HG02943 (cell line): ENCODE results near the gene INSM1.
A peak's percentile ranks its signal among the peaks of the same experiment; 100 is the strongest.
"Not testable (repeated sequence)": the region's sequence is repeated elsewhere in the genome, so short reads cannot be mapped to it uniquely, and the experiment has no call there.

Source experiments
- ATAC-seq: cut with Tn5 transposase; IDR thresholded peaks from one replicate; pipeline ENCODE4 v1.9.1; 2021; ENCODE audit warnings: mild to moderate bottlenecking, low read depth, moderate library complexity; ENCODE audit not compliant: unreplicated experiment

The INSM1 gene, protein sequence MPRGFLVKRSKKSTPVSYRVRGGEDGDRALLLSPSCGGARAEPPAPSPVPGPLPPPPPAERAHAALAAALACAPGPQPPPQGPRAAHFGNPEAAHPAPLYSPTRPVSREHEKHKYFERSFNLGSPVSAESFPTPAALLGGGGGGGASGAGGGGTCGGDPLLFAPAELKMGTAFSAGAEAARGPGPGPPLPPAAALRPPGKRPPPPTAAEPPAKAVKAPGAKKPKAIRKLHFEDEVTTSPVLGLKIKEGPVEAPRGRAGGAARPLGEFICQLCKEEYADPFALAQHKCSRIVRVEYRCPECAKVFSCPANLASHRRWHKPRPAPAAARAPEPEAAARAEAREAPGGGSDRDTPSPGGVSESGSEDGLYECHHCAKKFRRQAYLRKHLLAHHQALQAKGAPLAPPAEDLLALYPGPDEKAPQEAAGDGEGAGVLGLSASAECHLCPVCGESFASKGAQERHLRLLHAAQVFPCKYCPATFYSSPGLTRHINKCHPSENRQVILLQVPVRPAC

DNA sequence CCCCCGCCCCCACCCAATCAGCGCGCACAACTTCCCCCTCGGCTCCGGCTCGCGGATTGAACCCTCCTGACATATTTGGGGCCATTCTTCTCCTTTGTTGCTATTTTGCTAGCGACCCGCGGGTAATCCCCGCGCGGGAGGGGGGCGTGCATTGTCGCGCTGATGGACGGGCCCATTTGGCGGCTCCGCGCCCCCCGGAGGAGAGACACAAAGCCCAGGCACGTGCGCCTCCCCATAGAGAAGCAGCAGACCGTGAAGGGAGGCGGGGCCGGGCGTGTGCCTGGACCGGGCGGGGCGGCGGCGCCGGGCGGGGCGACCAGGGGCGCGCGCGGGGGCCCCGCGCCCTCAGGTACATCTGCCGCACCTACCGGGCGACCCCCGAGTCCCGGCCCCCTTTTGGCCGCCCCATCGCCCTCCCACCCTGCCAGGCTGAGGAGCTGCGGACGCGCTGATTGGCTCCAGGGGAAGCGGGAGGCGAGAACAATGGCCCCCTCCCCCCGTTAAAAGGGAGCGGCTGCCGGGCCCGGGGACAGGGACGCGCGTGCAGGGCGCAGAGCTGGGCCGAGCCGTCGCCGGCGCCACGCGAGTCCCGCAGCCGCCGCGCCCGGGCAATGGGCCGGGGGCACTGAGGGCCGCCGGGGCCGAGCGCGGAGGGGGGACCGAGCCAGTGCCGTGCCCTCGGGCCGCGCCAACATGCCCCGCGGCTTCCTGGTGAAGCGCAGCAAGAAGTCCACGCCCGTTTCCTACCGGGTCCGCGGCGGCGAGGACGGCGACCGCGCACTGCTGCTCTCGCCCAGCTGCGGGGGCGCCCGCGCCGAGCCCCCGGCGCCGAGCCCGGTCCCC is at the start of gene INSM1:
Gene INSM1 (plus strand): TSS at position 530 of the 843 bp plus-strand sequence. CDS start 164 bp downstream, at position 694.
- no peak for ATAC-seq

DNA sequence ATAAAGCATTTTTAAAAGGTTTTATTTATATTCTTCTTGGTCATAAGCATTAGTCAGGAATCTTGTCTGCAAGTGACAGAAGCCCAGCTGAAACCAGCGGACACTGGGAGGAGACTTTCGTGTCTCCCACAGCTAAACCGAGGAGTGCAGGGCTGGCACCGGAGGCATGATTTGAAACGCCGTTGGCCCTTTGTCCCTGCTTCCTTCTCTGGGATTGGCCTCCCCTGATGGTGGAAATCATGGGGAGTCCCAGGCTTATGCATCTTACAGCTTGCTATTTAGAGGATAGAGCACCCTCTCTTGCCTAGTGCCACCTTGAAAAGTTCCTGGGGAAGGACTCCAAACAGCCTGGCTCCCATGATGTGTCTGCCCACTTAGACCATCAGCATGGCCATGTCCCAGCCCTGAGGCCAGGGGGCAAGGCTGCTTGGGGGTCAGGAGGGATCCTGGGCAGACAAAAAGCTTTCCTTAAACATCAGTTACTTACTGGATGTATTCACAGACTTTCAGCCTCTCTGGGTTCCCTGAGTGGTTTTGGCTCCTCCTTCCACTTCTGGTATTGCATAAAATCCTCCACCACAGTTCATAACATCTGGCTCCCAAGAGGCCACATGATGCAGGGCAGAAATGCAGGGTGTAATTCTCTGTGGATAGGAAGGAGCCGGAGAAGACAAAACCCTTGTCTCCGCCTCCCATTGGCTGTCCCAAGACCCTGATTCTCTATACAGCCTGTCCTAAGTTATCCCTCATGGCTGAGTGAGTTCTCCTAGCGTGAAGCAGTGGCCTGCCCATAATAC is 49.3 kb upstream of the INSM1 start:
- ATAC-seq = no peak

DNA sequence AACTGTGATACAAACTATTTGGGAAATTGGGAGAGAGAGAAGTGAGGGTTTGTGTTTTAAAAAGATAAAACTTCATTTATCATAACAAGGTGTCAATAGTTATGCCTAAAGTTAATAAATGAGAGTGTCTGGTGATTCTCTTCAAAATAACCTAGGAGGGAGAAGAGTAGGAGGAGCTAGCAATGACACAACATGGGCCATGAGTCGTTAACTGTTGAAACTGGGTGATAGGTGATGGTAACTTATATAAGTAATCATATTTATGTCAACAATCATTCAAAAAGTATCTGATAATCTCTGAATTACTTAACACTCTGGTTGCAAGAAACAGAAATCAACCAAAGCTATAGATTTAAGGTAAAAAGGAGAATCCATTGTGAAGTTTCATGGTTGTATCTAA is 46.8 kb upstream of the INSM1 start:
- no peak for ATAC-seq

DNA sequence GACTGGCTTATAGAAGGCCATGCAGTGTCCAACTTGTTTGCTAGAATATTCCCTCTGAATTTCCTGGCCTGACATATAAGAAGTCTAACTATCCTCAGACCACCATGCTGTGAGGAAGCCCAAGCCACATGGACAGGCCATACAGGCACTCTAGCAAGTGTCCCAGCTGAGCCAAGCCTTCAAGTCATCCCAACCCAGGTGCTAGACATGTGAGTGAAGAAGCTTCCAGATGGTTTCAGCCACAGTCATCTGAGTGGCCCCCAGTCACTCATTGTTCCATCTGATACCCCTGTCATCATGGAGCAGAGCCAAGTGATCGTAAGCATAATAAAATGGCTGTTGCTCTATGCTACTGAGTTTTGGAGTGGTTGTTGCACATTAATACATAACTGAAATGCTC is 46.0 kb upstream of the INSM1 start:
- no peak for ATAC-seq

DNA sequence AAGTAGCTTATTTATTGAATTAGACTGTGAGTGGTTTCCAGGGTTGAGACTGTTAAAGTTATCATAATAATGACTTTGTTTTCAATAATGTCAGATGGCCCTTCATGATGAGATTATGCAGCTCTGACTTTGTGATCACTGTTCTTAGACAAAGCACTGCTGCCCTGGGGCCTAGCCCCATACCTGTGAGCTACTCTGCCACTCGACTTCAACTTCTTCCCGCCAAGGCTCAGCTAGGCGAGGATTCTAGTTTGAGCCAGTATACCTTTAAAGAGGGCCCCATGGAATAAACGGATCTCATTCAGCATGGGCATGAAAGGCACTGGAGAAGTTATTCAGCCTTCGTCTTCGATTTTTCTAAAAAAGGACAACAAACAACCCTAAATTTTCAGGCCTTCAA is 45.0 kb upstream of the INSM1 start:
- no peak for ATAC-seq

DNA sequence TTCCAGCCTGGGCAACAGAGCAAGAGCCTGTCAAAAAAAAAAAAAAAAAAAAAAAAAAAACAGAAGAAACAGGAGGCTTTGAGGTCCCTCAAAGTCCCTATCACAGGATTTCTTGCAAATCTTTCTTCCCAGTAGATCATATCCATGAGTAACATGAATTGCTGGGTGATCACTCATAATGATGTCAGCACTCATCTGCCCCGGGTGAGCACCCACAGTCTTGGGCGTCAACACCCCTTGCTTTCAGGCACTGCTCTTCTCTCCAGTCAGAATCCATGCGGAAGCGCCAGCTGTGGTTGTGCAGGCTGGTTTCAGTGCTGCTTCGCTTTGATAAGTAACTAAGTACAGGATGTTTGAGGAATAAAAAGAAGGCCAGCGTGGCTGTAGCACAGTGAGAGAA is 40.2 kb upstream of the INSM1 start:
- no peak for ATAC-seq

DNA sequence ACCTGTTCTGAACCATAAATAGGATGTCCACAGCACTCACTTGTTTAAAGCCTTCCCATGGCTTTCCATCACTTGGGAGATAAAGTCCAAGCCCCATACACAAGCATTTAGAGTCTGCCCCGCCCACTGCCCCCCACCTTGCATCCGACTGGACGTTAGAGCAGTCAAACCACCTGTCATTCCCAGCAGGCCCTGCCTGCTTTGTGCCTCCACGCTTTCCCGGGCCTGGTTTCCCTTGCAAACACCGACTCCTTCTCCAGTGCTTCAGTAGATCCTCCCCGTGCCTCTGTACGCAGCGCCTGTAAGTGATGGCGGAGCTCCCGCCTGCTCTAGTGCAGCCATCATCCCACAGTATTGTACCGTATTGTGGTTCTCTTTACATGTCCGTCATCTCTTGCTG is 38.3 kb upstream of the INSM1 start:
- no peak for ATAC-seq

DNA sequence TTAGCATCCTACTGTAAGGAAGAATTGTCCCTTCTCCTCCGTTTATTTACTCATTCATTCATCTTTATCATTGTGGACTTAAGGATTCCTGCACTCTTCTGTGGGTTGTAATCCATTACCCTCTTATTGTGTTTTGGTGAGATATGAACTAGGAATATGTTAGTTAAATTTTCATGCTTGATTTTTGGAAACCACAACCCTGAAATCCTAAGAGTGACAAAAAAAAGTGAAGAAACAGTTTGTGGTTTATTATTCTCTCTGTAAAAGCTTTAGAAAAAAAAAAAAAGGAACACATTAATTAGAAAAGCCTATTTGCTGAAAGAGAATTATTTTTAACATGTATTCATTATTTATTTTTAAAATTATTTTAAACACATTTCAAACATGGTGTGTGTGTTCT is 36.7 kb upstream of the INSM1 start:
- ATAC-seq = no peak

DNA sequence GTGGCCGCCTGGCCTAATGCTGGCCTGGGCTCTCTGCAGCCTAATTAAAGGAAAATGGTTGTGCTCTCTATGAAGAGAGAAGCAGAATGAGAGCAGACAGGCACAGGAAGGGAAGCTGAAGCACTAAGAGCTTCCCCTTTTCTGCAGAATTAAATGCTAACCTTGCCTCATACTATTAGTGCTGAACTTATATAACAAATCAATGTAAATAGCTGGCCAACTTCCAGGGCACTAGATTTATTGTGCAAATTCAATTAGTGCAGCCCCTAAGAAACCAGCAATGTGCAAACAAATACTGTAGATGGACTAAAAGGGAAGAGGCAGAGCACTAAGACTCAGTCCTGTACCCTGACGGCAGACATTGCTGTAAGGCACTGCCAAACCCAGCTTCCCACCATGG is 36.1 kb upstream of the INSM1 start:
- ATAC-seq = no peak

DNA sequence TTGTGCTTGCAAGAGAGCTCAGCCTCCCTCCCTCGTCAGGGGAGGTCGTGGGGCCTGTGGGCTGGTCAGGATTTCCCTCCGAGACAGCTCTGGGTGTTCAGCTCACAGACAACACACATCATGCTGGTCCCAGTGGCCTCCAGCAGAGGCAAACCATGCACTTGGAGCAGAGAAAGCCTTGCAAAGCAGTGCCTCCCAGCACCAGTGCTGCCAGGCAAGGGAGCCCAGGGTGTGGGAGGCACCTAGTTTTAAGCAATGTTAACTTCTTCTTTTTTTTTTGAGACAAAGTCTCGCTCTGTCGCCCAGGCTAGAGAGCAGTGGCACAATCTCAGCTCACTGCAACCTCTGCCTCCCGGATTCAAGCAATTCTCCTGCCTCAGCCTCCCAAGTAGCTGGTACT is 34.0 kb upstream of the INSM1 start:
- no peak for ATAC-seq

DNA sequence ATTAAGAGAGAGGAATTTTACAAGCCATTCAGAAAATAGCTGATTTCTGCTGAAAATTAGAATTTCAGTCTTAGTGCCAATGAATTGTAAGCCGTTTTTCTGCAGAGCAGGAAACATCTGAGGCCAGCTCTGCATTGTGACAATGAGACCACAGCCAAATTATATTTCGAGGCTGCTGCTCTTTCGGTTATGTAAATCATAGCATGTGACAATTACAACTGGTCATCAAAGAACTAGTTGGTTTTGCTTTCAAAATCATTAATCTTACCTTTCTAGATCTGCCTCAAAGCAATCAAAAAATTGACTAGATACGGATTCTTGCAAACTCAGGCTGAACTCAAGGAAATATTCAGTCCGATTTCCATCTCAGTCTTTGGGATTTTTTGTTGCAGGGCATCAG is 33.4 kb upstream of the INSM1 start:
- peak; percentile 90 for ATAC-seq

DNA sequence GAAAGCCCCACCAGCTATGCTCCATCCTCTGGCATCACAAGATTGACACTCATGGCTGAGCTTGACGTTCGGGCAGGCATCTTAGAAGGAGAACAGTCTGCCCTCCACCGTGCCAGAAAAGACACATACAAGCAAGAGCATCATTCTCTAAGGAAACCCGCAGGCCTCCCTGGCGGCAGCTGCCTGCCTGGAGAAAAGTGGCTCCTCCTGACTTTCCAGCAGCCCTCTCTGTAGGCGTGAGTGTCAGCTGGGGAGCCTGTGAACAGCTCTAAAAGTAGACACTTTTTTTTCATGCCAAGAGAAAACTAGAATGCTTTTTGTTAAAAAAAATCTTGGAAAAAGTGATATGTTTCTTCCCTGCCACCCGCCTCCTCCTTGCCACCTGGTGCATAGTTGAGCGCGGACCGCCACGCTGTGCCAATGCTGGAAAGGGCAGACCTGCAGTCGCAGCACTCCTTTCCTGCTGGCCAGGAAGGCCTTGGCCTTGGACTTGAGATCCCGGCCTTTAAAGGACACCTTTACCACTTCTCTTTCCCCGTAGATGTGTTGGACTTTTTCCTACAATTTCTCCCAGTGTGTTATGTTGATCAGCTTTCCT is 29.7 kb upstream of the INSM1 start:
- no peak for ATAC-seq

DNA sequence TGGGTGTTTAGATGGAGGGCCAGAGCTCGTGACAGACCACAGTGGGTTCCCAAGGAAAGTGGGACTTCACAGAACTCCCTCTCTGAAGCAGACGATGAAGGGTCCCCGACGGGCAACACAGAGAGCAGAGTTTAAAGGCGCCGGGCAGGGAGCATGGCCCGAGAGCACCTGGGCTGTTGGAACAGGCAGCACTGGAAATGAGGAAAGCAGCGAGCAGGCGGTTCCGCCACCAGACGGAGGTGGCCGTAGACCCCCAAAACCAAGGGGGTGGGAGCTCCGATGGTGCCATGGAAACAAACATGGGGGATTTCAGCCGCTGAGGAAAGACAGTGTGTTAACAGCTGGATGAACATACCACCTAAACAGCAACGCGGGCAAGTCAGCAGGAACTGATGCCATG is 27.5 kb upstream of the INSM1 start:
- ATAC-seq = no peak

DNA sequence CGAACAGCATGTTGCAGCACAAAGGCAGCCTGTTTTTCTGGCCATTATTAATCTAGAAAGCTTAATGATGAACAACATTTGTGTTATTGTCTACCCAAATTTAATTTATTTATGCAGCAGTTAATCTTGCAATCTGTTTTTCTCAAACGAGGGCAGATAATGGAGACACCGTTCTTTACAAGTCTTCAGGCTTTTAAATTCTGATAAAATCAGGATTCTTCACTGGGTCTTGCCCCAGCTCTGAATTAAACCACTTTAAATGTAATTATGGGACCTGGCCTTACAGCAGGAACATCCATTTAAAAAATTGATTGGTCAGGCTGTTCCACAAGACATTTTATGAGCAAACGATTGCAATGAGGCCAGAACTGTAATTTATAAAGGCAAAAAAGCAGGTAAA is 26.5 kb upstream of the INSM1 start:
- no peak for ATAC-seq

DNA sequence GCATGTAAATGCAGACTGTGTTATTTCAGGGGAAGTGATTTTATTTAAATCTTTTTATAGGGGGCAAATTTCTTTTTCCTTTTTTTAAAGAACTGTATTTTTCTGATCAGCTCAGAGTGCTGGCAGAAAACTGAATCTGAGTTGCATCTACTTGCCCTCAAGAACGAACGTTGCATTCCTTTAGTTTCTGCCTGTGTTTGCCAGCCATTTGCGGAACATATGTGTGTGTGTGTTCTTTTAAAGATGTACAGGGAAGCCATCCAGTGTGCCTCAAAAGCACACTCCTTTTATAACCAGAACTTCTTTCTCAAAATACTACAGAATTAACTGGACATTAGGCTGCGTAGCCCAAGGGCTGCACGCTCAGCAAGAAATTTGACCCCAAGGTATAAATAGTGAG is 25.8 kb upstream of the INSM1 start:
- no peak for ATAC-seq

DNA sequence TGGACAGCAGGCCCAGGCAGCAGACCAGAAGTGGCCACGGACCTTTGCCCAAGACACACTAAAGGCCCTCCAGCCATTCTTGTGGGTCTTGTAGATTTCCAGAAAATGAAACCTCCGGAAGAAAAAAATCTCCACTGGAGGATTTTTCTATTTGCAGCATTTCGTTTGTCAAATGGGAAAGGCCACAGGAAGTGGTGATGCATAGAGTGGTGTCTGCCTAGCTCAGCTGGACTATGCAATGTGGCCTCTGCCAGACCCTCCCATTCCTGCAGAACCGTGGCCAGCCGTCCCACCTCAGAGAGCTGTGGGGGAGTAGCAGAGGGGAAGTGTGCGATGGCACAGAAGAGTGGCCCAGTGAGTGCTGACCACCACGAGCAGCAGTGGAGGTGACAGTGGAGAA is 24.0 kb upstream of the INSM1 start:
- ATAC-seq = no peak

DNA sequence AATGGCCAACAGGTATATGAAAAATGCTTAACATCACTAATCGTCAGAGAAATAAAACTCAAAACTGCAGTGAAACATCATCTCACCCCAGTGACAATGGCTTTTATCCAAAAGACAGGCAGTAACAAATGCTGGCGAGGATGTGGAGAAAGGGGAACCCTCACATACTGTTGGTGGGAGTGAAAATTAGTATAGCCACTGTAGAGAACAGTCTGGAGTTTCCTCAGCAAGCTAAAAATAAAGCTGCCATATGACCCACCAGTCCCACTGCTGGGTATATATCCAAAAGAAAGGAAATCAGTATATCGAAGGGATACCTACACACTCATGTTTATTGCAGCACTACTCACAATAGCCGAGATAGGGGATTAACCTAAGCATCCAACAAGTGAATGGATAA is 23.4 kb upstream of the INSM1 start:
- ATAC-seq = no peak

DNA sequence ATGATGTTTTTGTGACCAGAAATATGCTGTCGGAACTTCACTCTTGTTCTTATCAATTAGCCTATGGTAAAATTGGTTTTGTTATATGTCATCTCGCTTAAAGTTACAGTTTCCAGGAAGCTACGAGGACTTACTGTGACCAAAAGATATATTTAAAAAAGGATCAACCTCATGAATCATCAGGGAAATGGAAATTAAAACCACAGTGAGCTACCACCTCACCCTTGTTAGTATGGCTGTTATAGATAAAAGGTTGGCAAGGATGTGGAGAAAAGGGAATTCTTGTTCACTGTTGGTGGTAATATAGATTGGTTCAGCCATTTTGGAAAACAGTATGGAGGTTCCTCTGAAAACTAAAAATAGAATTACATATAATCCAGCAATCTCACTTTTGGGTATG is 14.3 kb upstream of the INSM1 start:
- ATAC-seq = no peak

DNA sequence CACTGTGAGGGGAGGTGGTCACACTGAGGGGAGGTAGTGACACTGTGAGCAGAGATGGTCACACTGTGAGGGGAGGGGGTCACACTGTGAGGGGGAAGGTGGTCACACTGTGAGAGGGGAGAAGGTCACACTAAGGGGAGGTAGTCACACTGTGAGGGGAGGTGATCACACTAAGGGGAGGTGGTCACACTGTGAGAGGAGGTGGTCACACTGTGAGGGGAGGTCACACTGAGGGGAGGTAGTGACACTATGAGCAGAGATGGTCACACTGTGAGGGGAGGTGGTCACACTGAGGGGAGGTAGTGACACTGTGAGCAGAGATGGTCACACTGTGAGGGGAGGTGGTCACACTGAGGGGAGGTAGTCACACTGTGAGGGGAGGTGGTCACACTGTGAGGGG is 12.4 kb upstream of the INSM1 start:
- not testable (repeated sequence) for ATAC-seq

DNA sequence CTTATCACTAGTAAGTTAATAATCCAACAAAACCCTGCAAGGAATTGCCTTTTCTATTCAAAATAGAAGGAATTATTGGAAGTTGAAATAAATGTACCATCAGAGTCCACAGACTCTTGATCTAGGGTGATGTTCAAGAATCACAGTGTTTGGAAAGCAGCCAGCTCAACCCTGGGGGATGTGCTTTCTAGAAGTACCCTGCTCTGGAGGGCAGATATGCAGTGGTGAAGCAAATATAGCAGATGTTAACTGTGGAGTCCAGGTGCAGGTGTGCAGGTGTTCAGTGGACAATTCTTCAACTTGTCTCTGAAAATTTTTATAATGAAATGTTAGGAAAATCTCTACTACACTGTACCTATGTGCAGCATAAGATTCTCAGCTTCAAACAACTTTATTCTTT is 9.1 kb upstream of the INSM1 start:
- ATAC-seq = no peak
